Hepatocyte (in vitro differentiated cells): ENCODE data around the gene COG2. TPM values are rescaled to one million over a fixed set of nuclear protein-coding genes. Genes with fewer than 3 reads are reported as not detected.
"Not testable (repeated sequence)": the region's sequence is repeated elsewhere in the genome, so short reads cannot be mapped to it uniquely, and the experiment has no call there.

ENCODE experiments used
- DNase-seq: peaks from one replicate; pipeline ENCODE4 v3.0.0-alpha.2; 2016; ENCODE audit warnings: low spot score
- H2AFZ ChIP-seq: fragments of 200-600 bp; sonication (generic); 2 replicates; pipeline ENCODE4 v1.6.0; 2016; ENCODE audit warnings: antibody characterized with exemption, mild to moderate bottlenecking
- H3K27ac ChIP-seq: fragments of 200-600 bp; sonication (generic); 2 replicates; pipeline ENCODE4 v1.5.1; 2016; ENCODE audit warnings: mild to moderate bottlenecking
- H3K27me3 ChIP-seq: fragments of 200-600 bp; sonication (generic); 2 replicates; pipeline ENCODE4 v1.6.1; 2016
- H3K36me3 ChIP-seq: fragments of 200-600 bp; sonication (generic); replicated peaks from 2 replicates; pipeline ENCODE4 v1.5.1; 2016; ENCODE audit warnings: low read depth; ENCODE audit not compliant: insufficient read depth
- H3K4me1 ChIP-seq: fragments of 200-600 bp; sonication (generic); 2 replicates; pipeline ENCODE4 v1.5.1; 2016; ENCODE audit warnings: mild to moderate bottlenecking, moderate library complexity; ENCODE audit not compliant: insufficient read depth
- H3K4me2 ChIP-seq: fragments of 200-600 bp; sonication (generic); 2 replicates; pipeline ENCODE4 v1.6.0; 2016
- H3K4me3 ChIP-seq: fragments of 200-600 bp; sonication (generic); 2 replicates; pipeline ENCODE4 v1.5.1; 2016; ENCODE audit warnings: mild to moderate bottlenecking
- H3K79me2 ChIP-seq: fragments of 200-600 bp; sonication (generic); 2 replicates; pipeline ENCODE4 v1.6.0; 2017; ENCODE audit warnings: mild to moderate bottlenecking
- H3K9me2 ChIP-seq: fragments of 200-600 bp; sonication (generic); replicated peaks from 2 replicates; pipeline ENCODE4 v1.6.0; 2017; ENCODE audit warnings: mild to moderate bottlenecking; ENCODE audit not compliant: insufficient read depth
- H3K9me3 ChIP-seq: fragments of 200-600 bp; sonication (generic); 2 replicates; pipeline ENCODE4 v1.5.1; 2016; ENCODE audit warnings: low read depth, mild to moderate bottlenecking
- H4K20me1 ChIP-seq: fragments of 200-600 bp; sonication (generic); 2 replicates; pipeline ENCODE4 v1.6.0; 2016; ENCODE audit warnings: mild to moderate bottlenecking; ENCODE audit not compliant: insufficient read depth, poor library complexity, severe bottlenecking
- EZH2 ChIP-seq: fragments of 200-600 bp; sonication (generic); IDR thresholded peaks from 2 replicates; pipeline ENCODE4 v1.6.1; 2016; ENCODE audit warnings: antibody characterized with exemption, mild to moderate bottlenecking, borderline replicate concordance
- EZH2phosphoT487 ChIP-seq: fragments of 200-600 bp; sonication (generic); IDR thresholded peaks from one replicate; pipeline ENCODE4 v1.6.1; 2018; ENCODE audit warnings: antibody characterized with exemption, mild to moderate bottlenecking, low read depth, moderate library complexity; ENCODE audit not compliant: unreplicated experiment, severe bottlenecking
- WGBS: methylation state at CpG from one replicate; pipeline ENCODE4 v1.1.6; 2016; ENCODE audit warnings: low lambda C conversion rate; ENCODE audit errors: missing lambda C conversion rate; 5-methylcytosine and 5-hydroxymethylcytosine counted together
- polyA plus RNA-seq: library from polyadenylated mRNA; unstranded; fragments of >200 nt; fragmentation: Nextera tagmentation; extraction: Ambion mirVana; gene quantifications from 2 replicates; pipeline ENCODE4 v1.2.1, GENCODE V29; 2016
- total RNA-seq: library from RNA; depleted of rRNA; stranded (reverse); fragments of >200 nt; gene quantifications from 2 replicates; pipeline ENCODE4 v1.2.3, GENCODE V29; 2014
- TF ChIP-seq, protein P1 (sequence below): fragments of 200-600 bp; sonication (generic); IDR thresholded peaks from 2 replicates; pipeline ENCODE4 v1.5.1; 2016; ENCODE audit warnings: antibody characterized with exemption, mild to moderate bottlenecking; ENCODE audit not compliant: poor library complexity

The COG2 gene
- total and polyA plus RNA-seq, 2 experiments from 2014 or later: 25.3 to 46.2 TPM

- no peak overlapping the region for H3K27ac ChIP-seq
- no peaks in the 10 kb centered on the region for H3K36me3 ChIP-seq
- H4K20me1 ChIP-seq: no peaks in the 10 kb centered on the region
- no peak overlapping the region for H3K4me2 ChIP-seq
- H3K9me2 ChIP-seq: no peaks in the 10 kb centered on the region
- peaks cover 23% of the 10 kb centered on the region for H3K4me1 ChIP-seq
- no peak overlapping the region for H2AFZ ChIP-seq
- H3K9me3 ChIP-seq: no peaks in the 10 kb centered on the region
- TF ChIP-seq EZH2 (no peak), EZH2phosphoT487 (no peak)
- TF ChIP-seq, protein P1, sequence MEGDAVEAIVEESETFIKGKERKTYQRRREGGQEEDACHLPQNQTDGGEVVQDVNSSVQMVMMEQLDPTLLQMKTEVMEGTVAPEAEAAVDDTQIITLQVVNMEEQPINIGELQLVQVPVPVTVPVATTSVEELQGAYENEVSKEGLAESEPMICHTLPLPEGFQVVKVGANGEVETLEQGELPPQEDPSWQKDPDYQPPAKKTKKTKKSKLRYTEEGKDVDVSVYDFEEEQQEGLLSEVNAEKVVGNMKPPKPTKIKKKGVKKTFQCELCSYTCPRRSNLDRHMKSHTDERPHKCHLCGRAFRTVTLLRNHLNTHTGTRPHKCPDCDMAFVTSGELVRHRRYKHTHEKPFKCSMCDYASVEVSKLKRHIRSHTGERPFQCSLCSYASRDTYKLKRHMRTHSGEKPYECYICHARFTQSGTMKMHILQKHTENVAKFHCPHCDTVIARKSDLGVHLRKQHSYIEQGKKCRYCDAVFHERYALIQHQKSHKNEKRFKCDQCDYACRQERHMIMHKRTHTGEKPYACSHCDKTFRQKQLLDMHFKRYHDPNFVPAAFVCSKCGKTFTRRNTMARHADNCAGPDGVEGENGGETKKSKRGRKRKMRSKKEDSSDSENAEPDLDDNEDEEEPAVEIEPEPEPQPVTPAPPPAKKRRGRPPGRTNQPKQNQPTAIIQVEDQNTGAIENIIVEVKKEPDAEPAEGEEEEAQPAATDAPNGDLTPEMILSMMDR: no peak
- no peaks in the 10 kb centered on the region for H3K27me3 ChIP-seq
- DNase-seq: no peak
- H3K79me2 ChIP-seq: peaks cover 5% of the 10 kb centered on the region
- H3K4me3 ChIP-seq: no peak overlapping the region
- WGBS: 94% methylated on average over 1 of the region's 1 CpG
These were observed 75.0 kb downstream of the COG2 start for GRCh38 chr1:230717251-230717650.

- H3K27ac ChIP-seq, H3K36me3 ChIP-seq, DNase-seq, H3K9me2 ChIP-seq, H2AFZ ChIP-seq, H3K79me2 ChIP-seq, H3K4me3 ChIP-seq, H3K9me3 ChIP-seq, H3K4me1 ChIP-seq, H4K20me1 ChIP-seq, H3K4me2 ChIP-seq, H3K27me3 ChIP-seq: not testable (repeated sequence)
- 92% methylated on average over 3 of the region's 3 CpGs for WGBS
These were observed 79.7 kb downstream of the COG2 start for GRCh38 chr1:230721849-230722522.

DNA sequence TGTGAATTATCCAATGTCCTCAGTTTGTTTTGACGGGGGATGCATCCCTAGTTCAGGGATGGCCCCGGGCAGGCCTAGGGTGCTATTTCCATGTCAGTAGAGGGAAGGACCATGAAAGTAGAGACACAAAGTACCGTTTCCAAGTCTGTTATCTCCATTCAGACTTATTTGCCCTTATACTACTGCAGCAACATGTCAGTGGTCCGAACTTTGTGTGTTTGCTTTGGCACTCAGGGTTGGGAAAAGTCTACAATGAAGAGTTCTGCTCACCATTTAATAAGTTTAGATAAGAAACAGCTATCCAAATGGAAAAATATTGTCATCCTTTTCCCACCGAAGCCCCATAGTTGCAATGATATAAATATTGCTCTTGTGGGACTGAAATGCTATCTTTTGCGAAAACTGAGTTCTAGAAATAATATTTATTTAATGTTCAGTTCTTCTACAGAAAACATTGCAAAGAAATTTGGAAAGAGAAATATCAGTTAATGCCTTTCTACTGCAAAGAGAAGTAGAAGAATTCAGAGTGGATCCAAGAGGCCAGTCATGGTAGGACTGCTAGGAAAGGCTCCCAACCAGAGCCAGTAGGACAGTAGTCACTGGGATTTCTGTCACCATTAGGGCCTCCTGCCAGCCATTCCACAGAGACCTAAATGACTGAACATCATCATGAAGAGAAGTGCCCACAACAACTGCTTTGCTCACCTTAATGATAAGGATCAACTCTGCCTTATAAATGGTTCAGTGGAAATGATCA is 83.2 kb downstream of the COG2 start:
- no peaks in the 10 kb centered on the region for H3K4me1 ChIP-seq
- peak overlapping the region; percentile 58 for H3K27ac ChIP-seq
- no peaks in the 10 kb centered on the region for H3K9me3 ChIP-seq
- no peak for DNase-seq
- no peak overlapping the region for H3K4me3 ChIP-seq
- no peaks in the 10 kb centered on the region for H3K27me3 ChIP-seq
- H3K9me2 ChIP-seq: no peaks in the 10 kb centered on the region
- H2AFZ ChIP-seq: no peak overlapping the region
- no peaks in the 10 kb centered on the region for H4K20me1 ChIP-seq
- H3K79me2 ChIP-seq: no peaks in the 10 kb centered on the region
- 72% methylated on average over 6 of the region's 6 CpGs for WGBS
- no peak overlapping the region for H3K4me2 ChIP-seq
- H3K36me3 ChIP-seq: no peaks in the 10 kb centered on the region
- TF ChIP-seq EZH2 (no peak), EZH2phosphoT487 (no peak)
- TF ChIP-seq, protein P1: no peak

DNA sequence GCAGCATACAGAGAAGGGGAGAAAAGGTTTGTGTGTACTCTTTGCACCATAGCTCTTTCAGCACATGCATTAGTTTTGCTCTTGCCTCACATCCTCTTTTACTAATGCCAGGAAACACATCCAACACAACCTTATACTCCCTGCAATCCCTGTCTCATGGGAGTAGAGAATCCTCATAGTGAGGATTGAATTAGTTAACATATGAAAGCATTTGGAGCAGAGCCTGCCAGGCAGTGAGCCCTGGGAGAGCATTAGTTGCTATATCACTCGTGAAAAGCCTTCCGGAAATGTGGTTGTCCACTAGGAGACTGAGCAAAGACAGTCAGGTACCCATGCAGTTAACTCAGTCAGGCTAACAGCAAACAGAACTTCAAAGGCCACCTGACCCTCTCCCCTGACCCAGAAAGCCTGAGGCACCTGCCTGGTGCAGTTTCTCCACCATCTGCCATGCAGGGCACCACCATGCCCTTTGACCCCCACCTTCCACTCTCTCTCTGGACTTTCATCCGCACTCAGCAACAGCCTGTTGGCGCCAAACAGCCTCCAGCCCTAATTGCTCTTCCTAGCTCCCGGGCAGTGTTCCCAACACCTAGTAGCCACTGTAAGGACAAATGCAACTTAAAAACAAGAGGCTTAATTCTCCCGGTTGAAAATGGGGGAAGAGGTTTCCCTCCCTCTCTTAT is 86.6 kb downstream of the COG2 start:
- Histone ChIP-seq H3K4me3 (no peak overlapping the region), H3K9me3 (no peaks in the 10 kb centered on the region), H2AFZ (no peak overlapping the region), H3K27ac (peak overlapping the region; percentile 41), H4K20me1 (no peaks in the 10 kb centered on the region), H3K79me2 (no peaks in the 10 kb centered on the region), H3K36me3 (no peaks in the 10 kb centered on the region), H3K4me1 (no peaks in the 10 kb centered on the region), H3K4me2 (no peak overlapping the region), H3K9me2 (no peaks in the 10 kb centered on the region), H3K27me3 (no peaks in the 10 kb centered on the region)
- WGBS: 40% methylated on average over 6 of the region's 6 CpGs
- no peak for TF ChIP-seq EZH2
- TF ChIP-seq EZH2phosphoT487: no peak
- TF ChIP-seq, protein P1: no peak
- no peak for DNase-seq
